HL-60 (cell line): Measurements from ENCODE around the gene EIF5.

ENCODE experiments used
- GABPA ChIP-seq: IDR thresholded peaks from 2 replicates; pipeline ENCODE4 v1.6.1; 2012; ENCODE audit warnings: low read depth
- POLR2AphosphoS5 ChIP-seq: IDR thresholded peaks from 2 replicates; pipeline ENCODE4 v1.6.1; 2012; ENCODE audit warnings: low read depth
- TF ChIP-seq, protein P1 (sequence below): IDR thresholded peaks from one replicate; pipeline ENCODE4 v1.5.1; 2011; ENCODE audit warnings: low read length, control low read depth, inconsistent platforms; ENCODE audit not compliant: insufficient read depth

GRCh38 chr14:103341250-103342129 lies 7.5 kb downstream of the EIF5 start:
- TF ChIP-seq POLR2AphosphoS5 (no peak), GABPA (no peak)
- TF ChIP-seq, protein P1, sequence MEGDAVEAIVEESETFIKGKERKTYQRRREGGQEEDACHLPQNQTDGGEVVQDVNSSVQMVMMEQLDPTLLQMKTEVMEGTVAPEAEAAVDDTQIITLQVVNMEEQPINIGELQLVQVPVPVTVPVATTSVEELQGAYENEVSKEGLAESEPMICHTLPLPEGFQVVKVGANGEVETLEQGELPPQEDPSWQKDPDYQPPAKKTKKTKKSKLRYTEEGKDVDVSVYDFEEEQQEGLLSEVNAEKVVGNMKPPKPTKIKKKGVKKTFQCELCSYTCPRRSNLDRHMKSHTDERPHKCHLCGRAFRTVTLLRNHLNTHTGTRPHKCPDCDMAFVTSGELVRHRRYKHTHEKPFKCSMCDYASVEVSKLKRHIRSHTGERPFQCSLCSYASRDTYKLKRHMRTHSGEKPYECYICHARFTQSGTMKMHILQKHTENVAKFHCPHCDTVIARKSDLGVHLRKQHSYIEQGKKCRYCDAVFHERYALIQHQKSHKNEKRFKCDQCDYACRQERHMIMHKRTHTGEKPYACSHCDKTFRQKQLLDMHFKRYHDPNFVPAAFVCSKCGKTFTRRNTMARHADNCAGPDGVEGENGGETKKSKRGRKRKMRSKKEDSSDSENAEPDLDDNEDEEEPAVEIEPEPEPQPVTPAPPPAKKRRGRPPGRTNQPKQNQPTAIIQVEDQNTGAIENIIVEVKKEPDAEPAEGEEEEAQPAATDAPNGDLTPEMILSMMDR = no peak
